ENCODE results near the gene ZNF564. TPM values are rescaled to one million over a fixed set of nuclear protein-coding genes. Genes with fewer than 3 reads are reported as not detected.

ZNF564 gene
- total and polyA plus RNA-seq, 2 of the 8 experiments (the other 6 are each of a cell fraction or from before 2014, with no cell fraction given): 0.89 to 10.4 TPM

DNA sequence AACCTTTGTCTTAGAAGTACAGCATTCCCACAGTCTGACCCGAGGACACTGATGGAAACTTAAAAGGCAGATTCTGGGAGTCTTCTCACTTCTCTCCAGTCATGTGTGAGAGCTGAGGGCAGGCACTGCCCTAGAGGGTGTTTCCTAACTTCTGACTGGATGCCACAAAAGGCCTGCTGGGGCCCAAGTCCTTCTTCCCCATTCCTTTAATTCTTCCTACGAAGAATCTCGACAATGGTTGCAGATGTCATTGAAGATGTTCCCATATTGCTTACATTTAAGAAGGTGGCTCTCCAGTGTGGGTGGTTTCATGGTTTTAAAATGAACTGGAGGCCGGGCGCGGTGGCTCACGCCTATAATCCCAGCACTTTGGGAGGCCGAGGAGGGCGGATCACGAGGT lies 27.4 kb upstream of the ZNF564 start:
- Histone ChIP-seq H4K8ac (ENCODE audit: extremely low read depth, insufficient read depth, low read length) (no peak overlapping the region; the same call in 1 of the 2 replicates), H3K23me2 (ENCODE audit: low read depth, low read length) (no peaks in the 10 kb centered on the region), H3K4me2 (ENCODE audit: insufficient read depth in 1 of 2, low read depth in 2 of 2, low read length in 2 of 2) (no peak overlapping the region), H3K9ac (replicated peaks in 1 of 4; ENCODE audit: extremely low read depth in 1 of 4, low read depth in 3 of 4, low read length in 3 of 4) (no peak overlapping the region), H3K23ac (ENCODE audit: insufficient read length) (no peak overlapping the region), H3K79me1 (ENCODE audit: low read depth, low read length) (no peaks in the 10 kb centered on the region), H2AK5ac (ENCODE audit: low read depth, low read length) (no peak overlapping the region), H3K18ac (ENCODE audit: extremely low read depth, low read length) (no peak overlapping the region), H4K91ac (replicated peaks; ENCODE audit: insufficient read length, low read length) (no peak overlapping the region), H3K27me3 (replicated peaks in 1 of 4; ENCODE audit: control insufficient read depth in 3 of 4, extremely low read depth in 1 of 4, insufficient read depth in 3 of 4, low read length in 3 of 4) (no peaks in the 10 kb centered on the region), H3K36me3 (ENCODE audit: control insufficient read depth in 2 of 4, insufficient read depth in 4 of 4, low read length in 3 of 4) (peaks cover 3 to 51% (median 21%) of the 10 kb centered on the region in 4 experiments; a peak in 7 of 8 replicates), H2BK15ac (ENCODE audit: low read length) (no peak overlapping the region), H3K27ac (ENCODE audit: low read depth, low read length) (no peak overlapping the region), H4K5ac (ENCODE audit: insufficient read length, low read depth, low read length) (no peak overlapping the region), H2BK5ac (ENCODE audit: low read depth, low read length) (no peak overlapping the region), H2BK120ac (replicated peaks; ENCODE audit: low read depth, low read length) (no peak overlapping the region), H3K56ac (replicated peaks; ENCODE audit: insufficient read length, low read depth, low read length) (no peak overlapping the region), H3K4me1 (replicated peaks in 1 of 4; ENCODE audit: control insufficient read depth in 3 of 4, insufficient read depth in 4 of 4, low read length in 3 of 4) (peaks cover 0 to 3% (median 0%) of the 10 kb centered on the region in 4 experiments; a peak in 1 of 7 replicates), H4K20me1 (replicated peaks in 1 of 2; ENCODE audit: control insufficient read depth in 1 of 2, insufficient read depth in 2 of 2, low read length in 2 of 2) (no peaks in the 10 kb centered on the region), H3K79me2 (ENCODE audit: control insufficient read depth in 1 of 2, insufficient read depth in 2 of 2, low read length in 2 of 2) (no peaks in the 10 kb centered on the region), H3K9me3 (ENCODE audit: insufficient read depth in 2 of 2, low read depth in 1 of 2, low read length in 1 of 2) (peaks cover 18 to 37% of the 10 kb centered on the region in 2 experiments), H3K4ac (replicated peaks; ENCODE audit: insufficient read length, low read depth, low read length) (no peak overlapping the region), H2AFZ (ENCODE audit: low read length) (no peak overlapping the region), H2BK12ac (ENCODE audit: low read depth, low read length) (no peak overlapping the region), H3K4me3 (ENCODE audit: extremely low read depth in 1 of 4, insufficient read depth in 2 of 4, low read depth in 3 of 4, low read length in 4 of 4) (no peak overlapping the region), H3K14ac (ENCODE audit: insufficient read length) (no peak overlapping the region), H2BK20ac (ENCODE audit: low read length) (no peak overlapping the region)
- FAIRE-seq: no peak
- TF ChIP-seq KDM5A (IDR thresholded peaks at IDR 0.05; ENCODE audit: low read length) (no peak), SP4 (IDR thresholded peaks at IDR 0.05; ENCODE audit: low read length) (no peak), SIN3A (conservative IDR thresholded peaks at IDR 0.05 in 1 of 2, IDR thresholded peaks at IDR 0.05 in 1 of 2; ENCODE audit: low read depth in 1 of 2, low read length in 2 of 2) (no peak), PHF8 (conservative IDR thresholded peaks at IDR 0.05; ENCODE audit: low read depth, low read length) (no peak), FOSL1 (IDR thresholded peaks at IDR 0.05; ENCODE audit: insufficient read depth, low read depth, low read length) (no peak), EGR1 (IDR thresholded peaks at IDR 0.05; ENCODE audit: borderline replicate concordance, low read depth, low read length) (no peak), POLR2AphosphoS5 (IDR thresholded peaks at IDR 0.05; ENCODE audit: low read depth, low read length) (no peak)
- TF ChIP-seq, protein P1, sequence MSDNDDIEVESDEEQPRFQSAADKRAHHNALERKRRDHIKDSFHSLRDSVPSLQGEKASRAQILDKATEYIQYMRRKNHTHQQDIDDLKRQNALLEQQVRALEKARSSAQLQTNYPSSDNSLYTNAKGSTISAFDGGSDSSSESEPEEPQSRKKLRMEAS (IDR thresholded peaks at IDR 0.05): no peak
- TF ChIP-seq, protein P2, sequence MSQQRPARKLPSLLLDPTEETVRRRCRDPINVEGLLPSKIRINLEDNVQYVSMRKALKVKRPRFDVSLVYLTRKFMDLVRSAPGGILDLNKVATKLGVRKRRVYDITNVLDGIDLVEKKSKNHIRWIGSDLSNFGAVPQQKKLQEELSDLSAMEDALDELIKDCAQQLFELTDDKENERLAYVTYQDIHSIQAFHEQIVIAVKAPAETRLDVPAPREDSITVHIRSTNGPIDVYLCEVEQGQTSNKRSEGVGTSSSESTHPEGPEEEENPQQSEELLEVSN (IDR thresholded peaks at IDR 0.05): no peak
- TF ChIP-seq, protein P3, sequence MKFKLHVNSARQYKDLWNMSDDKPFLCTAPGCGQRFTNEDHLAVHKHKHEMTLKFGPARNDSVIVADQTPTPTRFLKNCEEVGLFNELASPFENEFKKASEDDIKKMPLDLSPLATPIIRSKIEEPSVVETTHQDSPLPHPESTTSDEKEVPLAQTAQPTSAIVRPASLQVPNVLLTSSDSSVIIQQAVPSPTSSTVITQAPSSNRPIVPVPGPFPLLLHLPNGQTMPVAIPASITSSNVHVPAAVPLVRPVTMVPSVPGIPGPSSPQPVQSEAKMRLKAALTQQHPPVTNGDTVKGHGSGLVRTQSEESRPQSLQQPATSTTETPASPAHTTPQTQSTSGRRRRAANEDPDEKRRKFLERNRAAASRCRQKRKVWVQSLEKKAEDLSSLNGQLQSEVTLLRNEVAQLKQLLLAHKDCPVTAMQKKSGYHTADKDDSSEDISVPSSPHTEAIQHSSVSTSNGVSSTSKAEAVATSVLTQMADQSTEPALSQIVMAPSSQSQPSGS (IDR thresholded peaks at IDR 0.05; ENCODE audit: low read length): no peak
- ChIA-PET POLR2A (ENCODE audit: partially characterized antibody) (interaction anchor here (1.5 kb wide), 1 partner anchor 32 kb away, joined by 3 read pairs; the partner anchor contains the start of genes ZNF490 and ZNF791), CTCF (ENCODE audit: partially characterized antibody) (interaction anchor here (0.6 kb wide), 2 partner anchors 103 to 180 kb away, joined by 3 to 4 read pairs; partner anchors contain the start of gene DHPS)
- DNase-seq (ENCODE audit: low read depth in 1 of 2, low spot score in 2 of 2): no peak
- WGBS, 2 experiments (ENCODE audit: extremely low coverage in 1 of 2, insufficient coverage in 1 of 2, insufficient read length in 1 of 2, insufficient replicate concordance in 2 of 2, low coverage in 1 of 2, low lambda C conversion rate in 2 of 2, missing lambda C conversion rate in 1 of 2): 91% methylated on average over 9 of the region's 10 CpGs; no CpG with 5 or more reads in 1 of the 2 experiments
